ENCODE results near the gene SAMD5. TPM values are rescaled to one million over a fixed set of nuclear protein-coding genes. Genes with fewer than 3 reads are reported as not detected.

SAMD5 gene
- total and polyA plus RNA-seq, 10 donors: 0.15 to 5.0 (median 1.7) TPM

DNA sequence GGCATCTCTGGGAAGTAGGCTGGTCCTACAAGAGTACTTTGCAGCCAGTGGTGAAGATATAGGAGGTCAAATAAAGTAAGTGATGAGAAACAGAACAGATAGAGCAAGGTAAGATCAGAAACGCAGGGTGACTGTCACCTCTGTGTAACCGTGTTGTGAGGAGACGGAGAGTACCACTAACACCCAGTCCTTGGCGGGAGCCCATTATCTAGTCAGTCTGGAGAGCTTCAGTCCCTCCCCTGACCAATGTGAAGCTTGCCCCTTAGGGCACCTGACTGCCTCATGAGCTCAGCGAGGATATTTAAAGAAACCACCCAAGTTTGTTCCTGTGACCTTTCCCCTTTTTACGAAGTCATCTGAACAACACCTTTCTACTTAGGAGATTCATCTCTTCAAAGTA lies 110.0 kb downstream of the SAMD5 start:
- Histone ChIP-seq H3K27ac (no peak overlapping the region), H3K36me3 (no peaks in the 10 kb centered on the region), H3K9me3 (peaks cover 0 to 11% (median 0%) of the 10 kb centered on the region in 8 donors), H3K27me3 (replicated peaks in 1 of 7) (no peaks in the 10 kb centered on the region), H3K4me1 (no peaks in the 10 kb centered on the region), H3K4me3 (no peak overlapping the region)
- intact Hi-C loops (cut with DNase I; ENCODE audit: low total_unique reads): no loop called here
- no peak for TF ChIP-seq CTCF (IDR thresholded peaks at IDR 0.05 in 8 of 11, conservative IDR thresholded peaks at IDR 0.05 in 3 of 11)
- TF ChIP-seq POLR2A (IDR thresholded peaks at IDR 0.05): no peak
- TF ChIP-seq POLR2AphosphoS5 (IDR thresholded peaks at IDR 0.05): no peak
- DNase-seq: no peak
- 93 to 96% (median 94%) methylated on average over 6 of the region's 6 CpGs for WGBS, 5 donors

GRCh38 chr6:147618927-147619326 lies 110.4 kb downstream of the SAMD5 start:
- 74 to 91% (median 84%) methylated on average over 6 of the region's 6 CpGs for WGBS, 5 donors
- intact Hi-C loops (cut with DNase I; ENCODE audit: low total_unique reads): no loop called here
- Histone ChIP-seq H3K4me1 (no peaks in the 10 kb centered on the region), H3K4me3 (no peak overlapping the region), H3K9me3 (peaks cover 0 to 11% (median 0%) of the 10 kb centered on the region in 8 donors), H3K36me3 (no peaks in the 10 kb centered on the region), H3K27me3 (replicated peaks in 1 of 7) (no peaks in the 10 kb centered on the region), H3K27ac (no peak overlapping the region)
- TF ChIP-seq CTCF (IDR thresholded peaks at IDR 0.05 in 8 of 11, conservative IDR thresholded peaks at IDR 0.05 in 3 of 11): no peak
- no peak for TF ChIP-seq POLR2AphosphoS5 (IDR thresholded peaks at IDR 0.05)
- TF ChIP-seq POLR2A (IDR thresholded peaks at IDR 0.05): no peak
- no peak for DNase-seq
